ENCODE data around the gene HSDL2.

Gene HSDL2

GRCh38 chr9:112493393-112494137, 113.7 kb downstream of the HSDL2 start:
- no peak for TF ChIP-seq Cebpa-rat (IDR thresholded peaks at IDR 0.05)
- Histone ChIP-seq H3K36me3 (peaks cover 48% of the 10 kb centered on the region), H3K4me2 (no peak overlapping the region), H3K9ac (no peak overlapping the region), H3K9me3 (peaks cover 41% of the 10 kb centered on the region), H3K4me1 (peaks cover 21% of the 10 kb centered on the region), H3K4me3 (peak overlapping the region; percentile 13; the same call in 1 of the 2 replicates), H4K20me1 (peaks cover 71% of the 10 kb centered on the region), H3K27me3 (no peaks in the 10 kb centered on the region), H3K27ac (no peak overlapping the region)

- Histone ChIP-seq H3K9ac (no peak overlapping the region), H3K4me3 (no peak overlapping the region), H4K20me1 (peaks cover 66% of the 10 kb centered on the region), H3K9me3 (peaks cover 47% of the 10 kb centered on the region), H3K4me2 (no peak overlapping the region), H3K36me3 (peaks cover 54% of the 10 kb centered on the region), H3K4me1 (peaks cover 16% of the 10 kb centered on the region), H3K27ac (no peak overlapping the region), H3K27me3 (no peaks in the 10 kb centered on the region)
- TF ChIP-seq Cebpa-rat (IDR thresholded peaks at IDR 0.05), result no peak
Measured at GRCh38 chr9:112494153-112494552, 114.2 kb downstream of the HSDL2 start.

GRCh38 chr9:112495614-112496013, 115.7 kb downstream of the HSDL2 start:
- Histone ChIP-seq H3K27ac (no peak overlapping the region), H3K9me3 (peaks cover 58% of the 10 kb centered on the region), H3K4me1 (peaks cover 1% of the 10 kb centered on the region; the same call in 1 of the 2 replicates), H3K27me3 (no peaks in the 10 kb centered on the region), H3K4me2 (no peak overlapping the region), H3K9ac (no peak overlapping the region), H3K36me3 (peaks cover 65% of the 10 kb centered on the region), H4K20me1 (peaks cover 51% of the 10 kb centered on the region), H3K4me3 (no peak overlapping the region)
- TF ChIP-seq Cebpa-rat (IDR thresholded peaks at IDR 0.05), result no peak

GRCh38 chr9:112496074-112496722, 116.3 kb downstream of the HSDL2 start:
- TF ChIP-seq Cebpa-rat (IDR thresholded peaks at IDR 0.05), result no peak
- Histone ChIP-seq H4K20me1 (peaks cover 45% of the 10 kb centered on the region), H3K4me2 (no peak overlapping the region), H3K4me3 (no peak overlapping the region), H3K27me3 (no peaks in the 10 kb centered on the region), H3K9me3 (peaks cover 64% of the 10 kb centered on the region), H3K36me3 (peaks cover 66% of the 10 kb centered on the region), H3K4me1 (no peaks in the 10 kb centered on the region), H3K27ac (no peak overlapping the region), H3K9ac (no peak overlapping the region)

GRCh38 chr9:112500842-112501241, 120.9 kb downstream of the HSDL2 start:
- Histone ChIP-seq H3K4me1 (no peaks in the 10 kb centered on the region), H3K36me3 (peaks cover 36% of the 10 kb centered on the region), H3K9ac (no peak overlapping the region), H3K27me3 (no peaks in the 10 kb centered on the region), H3K9me3 (peaks cover 36% of the 10 kb centered on the region), H4K20me1 (peaks cover 51% of the 10 kb centered on the region), H3K4me3 (no peak overlapping the region), H3K4me2 (no peak overlapping the region), H3K27ac (no peak overlapping the region)
- no peak for TF ChIP-seq Cebpa-rat (IDR thresholded peaks at IDR 0.05)

GRCh38 chr9:112501287-112501686, 121.4 kb downstream of the HSDL2 start:
- Histone ChIP-seq H3K4me2 (no peak overlapping the region), H3K4me1 (no peaks in the 10 kb centered on the region), H4K20me1 (peaks cover 51% of the 10 kb centered on the region), H3K9ac (no peak overlapping the region), H3K36me3 (peaks cover 35% of the 10 kb centered on the region), H3K27ac (no peak overlapping the region), H3K9me3 (peaks cover 36% of the 10 kb centered on the region), H3K4me3 (no peak overlapping the region), H3K27me3 (no peaks in the 10 kb centered on the region)
- TF ChIP-seq Cebpa-rat (IDR thresholded peaks at IDR 0.05), result no peak

- Histone ChIP-seq H4K20me1 (peaks cover 51% of the 10 kb centered on the region), H3K9me3 (peaks cover 36% of the 10 kb centered on the region), H3K36me3 (peaks cover 35% of the 10 kb centered on the region), H3K4me1 (no peaks in the 10 kb centered on the region), H3K4me2 (no peak overlapping the region), H3K4me3 (no peak overlapping the region), H3K9ac (no peak overlapping the region), H3K27ac (no peak overlapping the region), H3K27me3 (no peaks in the 10 kb centered on the region)
- no peak for TF ChIP-seq Cebpa-rat (IDR thresholded peaks at IDR 0.05)
Measured at GRCh38 chr9:112502175-112502946, 122.5 kb downstream of the HSDL2 start.

- Histone ChIP-seq H3K4me2 (no peak overlapping the region), H3K4me1 (no peaks in the 10 kb centered on the region), H3K4me3 (no peak overlapping the region), H3K36me3 (peaks cover 37% of the 10 kb centered on the region), H3K9ac (no peak overlapping the region), H3K9me3 (peaks cover 36% of the 10 kb centered on the region), H4K20me1 (peaks cover 52% of the 10 kb centered on the region), H3K27me3 (no peaks in the 10 kb centered on the region), H3K27ac (no peak overlapping the region)
- no peak for TF ChIP-seq Cebpa-rat (IDR thresholded peaks at IDR 0.05)
Measured at GRCh38 chr9:112503170-112503569, 123.3 kb downstream of the HSDL2 start.

GRCh38 chr9:112505086-112505485, 125.2 kb downstream of the HSDL2 start:
- no peaks in the 10 kb centered on the region for H3K27me3 ChIP-seq
- no peak overlapping the region for H3K9ac ChIP-seq
- H3K27ac ChIP-seq, result no peak overlapping the region
- no peak overlapping the region for H3K4me2 ChIP-seq
- H4K20me1 ChIP-seq, result peaks cover 71% of the 10 kb centered on the region
- no peak for TF ChIP-seq Cebpa-rat (IDR thresholded peaks at IDR 0.05)
- H3K9me3 ChIP-seq, result peaks cover 21% of the 10 kb centered on the region; the same call in 1 of the 2 replicates
- H3K4me1 ChIP-seq, result 0 out of 2 replicates have a peak, but pooled peaks cover 6% of the 10 kb centered on the region
- peaks cover 32% of the 10 kb centered on the region for H3K36me3 ChIP-seq
- no peak overlapping the region for H3K4me3 ChIP-seq

All from BLaER1 (cell line).